K562 (cell line): ENCODE measurements around the gene PPP6R1. TPM values are rescaled to one million over a fixed set of nuclear protein-coding genes. Genes with fewer than 3 reads are reported as not detected.

Experiments used
- ATAC-seq: fragments of 200-7000 bp; cut with Tn5 transposase; 3 replicates; pipeline ENCODE4 v1.9.1; 2020; ENCODE audit warnings: moderate library complexity
- BruUV-seq: library from RNA; stranded (reverse); fragments of 400-500 nt; replicated peaks from 2 replicates; lab custom pipeline; 2021; lab: Mats Ljungman, UMichigan
- CTCF ChIA-PET: fragments of 300-600 bp; formaldehyde crosslinking; extraction: SDS; loops from one replicate; lab custom pipeline; 2021; ENCODE audit warnings: low intra/inter-chr PET ratio; lab: Yijun Ruan, JAX
- POLR2A ChIA-PET: fragments of 300-600, 350-650 bp; sonication (Branson Sonifier 250); formaldehyde crosslinking; extraction: SDS; loops from one replicate; lab custom pipeline; 2021; ENCODE audit warnings: antibody characterized with exemption, inconsistent platforms; lab: Yijun Ruan, JAX
- DNase-seq, 4 experiments: peaks; one replicate each; pipeline versions ENCODE4 v3.0.0 to v3.0.0-alpha.2; 2011 to 2018; ENCODE audit warnings: low spot score in 3 of 4, mixed read lengths in 3 of 4; ENCODE audit errors: extremely low read depth in 1 of 4
- FAIRE-seq: peaks from 2 replicates; lab custom pipeline; 2011; peaks lifted over from hg19 to GRCh38; lab: Jason Lieb, UNC
- H2AFZ ChIP-seq: 2 replicates; pipeline ENCODE4 v1.6.0; 2011; ENCODE audit warnings: low read depth, low read length, control low read depth, inconsistent platforms
- H3K27ac ChIP-seq: fragments of 200-600 bp; 3 replicates; pipeline ENCODE4 v1.8.0; 2011; ENCODE audit warnings: low read depth, mild to moderate bottlenecking, control low read depth, inconsistent platforms, low read length, moderate library complexity, mixed read lengths; ENCODE audit errors: extremely low read depth
- H3K27me3 ChIP-seq, 2 experiments: fragments of 300-600 bp in 1 of 2; 2 replicates in 1 of 2; 3 replicates in 1 of 2; pipeline versions ENCODE4 v1.6.0 to v1.8.0; 2011; ENCODE audit warnings: inconsistent platforms in 2 of 2, low read length in 2 of 2, mild to moderate bottlenecking in 1 of 2, mixed read lengths in 1 of 2, moderate library complexity in 1 of 2; ENCODE audit not compliant: control insufficient read depth in 2 of 2, insufficient read depth in 2 of 2
- H3K36me3 ChIP-seq: fragments of 300-600 bp; 3 replicates; pipeline ENCODE4 v1.8.0; 2011; ENCODE audit warnings: mild to moderate bottlenecking, low read length, inconsistent platforms; ENCODE audit not compliant: control insufficient read depth, insufficient read depth
- H3K4me1 ChIP-seq, 2 experiments: fragments of 200-600 bp in 1 of 2; replicated peaks in 1 of 2; 2 replicates in 1 of 2; 3 replicates in 1 of 2; pipeline versions ENCODE4 v1.5.1 to v1.8.0; 2011; ENCODE audit warnings: inconsistent platforms in 2 of 2, low read length in 2 of 2, mild to moderate bottlenecking in 1 of 2, mixed read lengths in 1 of 2, moderate library complexity in 1 of 2; ENCODE audit not compliant: control insufficient read depth in 2 of 2, insufficient read depth in 2 of 2
- H3K4me2 ChIP-seq: 2 replicates; pipeline ENCODE4 v1.6.1; 2011; ENCODE audit warnings: low read length, control low read depth, inconsistent platforms, mixed read lengths; ENCODE audit not compliant: insufficient read depth
- H3K4me3 ChIP-seq: fragments of 200-600 bp; sonication (generic), shearing (Covaris generic); 2 replicates; pipeline ENCODE4 v1.5.1; 2016; ENCODE audit warnings: control low read depth, inconsistent platforms
- H3K79me2 ChIP-seq: fragments of 200-600 bp; 3 replicates; pipeline ENCODE4 v1.8.0; 2011; ENCODE audit warnings: low read length, inconsistent platforms; ENCODE audit not compliant: control insufficient read depth, insufficient read depth
- H3K9ac ChIP-seq, 2 experiments: 2 replicates each; pipeline versions ENCODE4 v1.6.0 to v1.6.1; 2011; ENCODE audit warnings: low read depth in 2 of 2, low read length in 2 of 2, control low read depth in 1 of 2, inconsistent platforms in 1 of 2, mild to moderate bottlenecking in 1 of 2, mixed read lengths in 1 of 2; ENCODE audit not compliant: insufficient read depth in 1 of 2
- H3K9me1 ChIP-seq: one replicate; pipeline ENCODE4 v1.6.0; 2011; ENCODE audit warnings: inconsistent platforms, mild to moderate bottlenecking, low read length, moderate library complexity; ENCODE audit not compliant: control insufficient read depth, insufficient read depth
- H3K9me3 ChIP-seq: replicated peaks from 2 replicates; pipeline ENCODE4 v1.5.1; 2011; ENCODE audit warnings: low read depth, low read length, inconsistent platforms; ENCODE audit not compliant: control insufficient read depth, insufficient read depth
- H4K20me1 ChIP-seq: replicated peaks from 2 replicates; pipeline ENCODE4 v1.6.1; 2011; ENCODE audit warnings: low read length, inconsistent platforms, mixed read lengths; ENCODE audit not compliant: control insufficient read depth, insufficient read depth
- BCOR ChIP-seq: fragments of 450-650 bp; IDR thresholded peaks from 2 replicates; pipeline ENCODE4 v1.6.1; 2016
- CEBPZ ChIP-seq: fragments of 150-350 bp; IDR thresholded peaks from 2 replicates; pipeline ENCODE4 v1.6.1; 2014; ENCODE audit warnings: low read depth, mild to moderate bottlenecking, low read length, borderline replicate concordance
- CREB3 ChIP-seq: fragments of 450-650 bp; conservative IDR thresholded peaks from 2 replicates; pipeline ENCODE4 v1.6.1; 2016; ENCODE audit warnings: missing genetic modification characterization, low read depth, mild to moderate bottlenecking, missing compliant biosample characterization, moderate library complexity
- CREM ChIP-seq: IDR thresholded peaks from 2 replicates; pipeline ENCODE4 v1.6.1; 2014; ENCODE audit warnings: antibody characterized with exemption, low read depth
- FOXK2 ChIP-seq, 2 experiments: fragments of 450-650 bp; IDR thresholded peaks in 1 of 2; conservative IDR thresholded peaks in 1 of 2; 2 replicates each; pipeline ENCODE4 v1.6.1; 2016; ENCODE audit warnings: low read depth in 2 of 2, mild to moderate bottlenecking in 1 of 2
- GABPA ChIP-seq: fragments of 200-800 bp; sonication (Bioruptor generic); conservative IDR thresholded peaks from 2 replicates; pipeline ENCODE4 v1.6.1; 2016; ENCODE audit warnings: low read depth, missing genetic modification characterization, missing compliant biosample characterization
- LARP7 ChIP-seq: fragments of 450-650 bp; IDR thresholded peaks from 2 replicates; pipeline ENCODE4 v1.6.1; 2016
- MITF ChIP-seq: IDR thresholded peaks from 2 replicates; pipeline ENCODE4 v1.6.1; 2014; ENCODE audit warnings: antibody characterized with exemption
- NFATC3 ChIP-seq: fragments of 450-650 bp; IDR thresholded peaks from 2 replicates; pipeline ENCODE4 v1.6.1; 2017; ENCODE audit warnings: mild to moderate bottlenecking
- POLR2B ChIP-seq: fragments of 450-650 bp; IDR thresholded peaks from 2 replicates; pipeline ENCODE4 v1.6.1; 2018; ENCODE audit warnings: low read depth; ENCODE audit not compliant: partially characterized antibody
- PTBP1 ChIP-seq: fragments of 200-400 bp; formaldehyde crosslinking; IDR thresholded peaks from 2 replicates; pipeline ENCODE4 v1.6.1; 2017; ENCODE audit warnings: low read depth, low read length
- SMAD1 ChIP-seq: fragments of 150-350 bp; IDR thresholded peaks from 2 replicates; pipeline ENCODE4 v1.6.1; 2014; ENCODE audit warnings: low read length, low read depth; ENCODE audit not compliant: partially characterized antibody
- SMAD3 ChIP-seq: fragments of 450-650 bp; formaldehyde crosslinking; conservative IDR thresholded peaks from 2 replicates; pipeline ENCODE4 v1.4.0; 2020; ENCODE audit warnings: mild to moderate bottlenecking
- SNIP1 ChIP-seq: fragments of 450-650 bp; IDR thresholded peaks from 2 replicates; pipeline ENCODE4 v1.7.1; 2017; ENCODE audit warnings: low read depth, mild to moderate bottlenecking
- ZBTB1 ChIP-seq: sonication (generic); formaldehyde crosslinking; IDR thresholded peaks from 2 replicates; pipeline ENCODE4 v1.8.1; 2023; ENCODE audit warnings: missing genetic modification reagents, low read depth, mild to moderate bottlenecking, borderline replicate concordance
- ZNF280A ChIP-seq: fragments of 450-650 bp; IDR thresholded peaks from 2 replicates; pipeline ENCODE4 v1.6.1; 2018; ENCODE audit warnings: mild to moderate bottlenecking, low read depth; ENCODE audit not compliant: partially characterized antibody
- WGBS: fragments of 100-300 bp; shearing (Covaris generic); methylation state at CpG from one replicate; pipeline ENCODE4 v1.1.6; 2016; ENCODE audit warnings: low coverage, mixed read lengths; ENCODE audit not compliant: insufficient coverage; ENCODE audit errors: missing lambda C conversion rate; 5-methylcytosine and 5-hydroxymethylcytosine counted together
- in situ Hi-C: fragments of 300-500 bp; cut with MboI; formaldehyde crosslinking; loops from 4 replicates; pipeline ENCODE4 v1.15.0; 2018; ENCODE audit warnings: inconsistent platforms, mixed read lengths
- intact Hi-C: fragments of 100-400 bp; cut with micrococcal nuclease; formaldehyde crosslinking; loops from 2 replicates; pipeline ENCODE4 v1.14.2; 2022
- polyA plus RNA-seq, 8 experiments: library from polyadenylated mRNA; depleted of rRNA in 4 of 8; stranded (reverse) in 5 of 8; unstranded in 3 of 8; fragments of >200 nt; fragmentation: Nextera tagmentation in 2 of 8; fragmentation: Illumina TruSeq in 1 of 8; extraction: Ambion mirVana in 2 of 8; extraction: Trizol in 1 of 8; gene quantifications; 2 replicates each; pipeline versions ENCODE4 v1.2.1 to v1.2.3, GENCODE V29; 2011 to 2014; ENCODE audit warnings: inconsistent platforms in 1 of 8, missing spikeins in 1 of 8
- total RNA-seq, 7 experiments: library from RNA; depleted of rRNA in 6 of 7; stranded (reverse); fragments of >200 nt in 6 of 7; fragmentation: Illumina TruSeq in 2 of 7; extraction: Trizol in 2 of 7; gene quantifications; 2 replicates each; pipeline versions ENCODE4 v1.2.1 to v1.2.3, GENCODE V29; 2011 to 2021; ENCODE audit warnings: low replicate concordance in 1 of 7

PPP6R1 gene
- total and polyA plus RNA-seq, 9 of the 15 experiments (the other 6 are each of a cell fraction or from before 2014, with no cell fraction given): 0.48 to 135 (median 37.2) TPM

DNA sequence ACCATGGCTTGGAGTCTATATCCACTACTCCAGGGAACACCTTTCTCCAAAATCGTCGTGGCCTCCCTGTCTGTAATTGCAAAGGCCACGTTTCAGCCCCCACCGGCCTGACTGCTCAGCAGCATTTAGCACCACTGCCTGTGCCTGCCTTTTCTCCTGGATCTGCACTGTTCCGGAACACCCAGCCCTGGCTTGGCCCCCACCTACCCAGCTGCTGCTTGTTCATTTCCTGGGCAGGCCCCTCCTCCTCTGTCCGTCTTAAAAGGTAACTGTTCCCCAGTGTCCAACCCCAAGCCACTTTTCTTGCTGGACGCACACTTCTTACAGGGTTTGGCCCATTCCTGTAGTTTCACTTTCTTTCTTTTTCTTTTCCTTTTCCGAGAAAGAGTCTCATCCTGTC is 70.2 kb downstream of the PPP6R1 start:
- FAIRE-seq: no peak
- no peaks in the 10 kb centered on the region for H4K20me1 ChIP-seq
- H3K27ac ChIP-seq: peak overlapping the region; percentile 25; the same call in 1 of the 3 replicates
- WGBS: 48% methylated on average over 8 of the region's 8 CpGs
- POLR2A ChIA-PET: interaction anchor here (0.8 kb wide), 1 partner anchor 9 kb away, joined by 4 read pairs; the partner anchor contains the start of gene SYT5
- peak; percentile 73 for ATAC-seq
- 0 out of 2 replicates have a peak overlapping the region, but pooled peaks have one; percentile 3 for H2AFZ ChIP-seq
- H3K4me2 ChIP-seq: no peak overlapping the region
- no TSS peak for BruUV-seq
- H3K27me3 ChIP-seq: no peaks in the 10 kb centered on the region
- no peak overlapping the region for H3K4me3 ChIP-seq
- in situ Hi-C loops (no loop called here), intact Hi-C loops (no loop called here)
- H3K9me1 ChIP-seq: no peaks in the 10 kb centered on the region
- DNase-seq: peak in 2 of 4 experiments; percentile 29 to 32
- no peaks in the 10 kb centered on the region for H3K79me2 ChIP-seq
- H3K9ac ChIP-seq: peak overlapping the region in 1 of 2 experiments; percentile 82; a peak in 2 of 4 replicates
- H3K9me3 ChIP-seq: no peaks in the 10 kb centered on the region
- H3K4me1 ChIP-seq: peaks cover 0 to 12% of the 10 kb centered on the region in 2 experiments; a peak in 1 of 5 replicates
- CTCF ChIA-PET: no interaction called here
- H3K36me3 ChIP-seq: peaks cover 9% of the 10 kb centered on the region; the same call in 2 of the 3 replicates
- TF ChIP-seq POLR2B: peak; percentile 11
- TF ChIP-seq FOXK2 (conservative IDR thresholded peaks at IDR 0.05 in 1 of 2, IDR thresholded peaks at IDR 0.05 in 1 of 2; ENCODE audit: low read depth in 2 of 2): no peak
- TF ChIP-seq ZBTB1 (CRISPR knock-in tag): no peak
- no peak for TF ChIP-seq SMAD3 (CRISPR knock-in tag)
- TF ChIP-seq SMAD1: no peak
- no peak for TF ChIP-seq MITF
- TF ChIP-seq GABPA (tag): 0 out of 2 replicates have a peak, but pooled peaks have one; percentile 36
- no peak for TF ChIP-seq SNIP1
- no peak for TF ChIP-seq ZNF280A
- TF ChIP-seq NFATC3: no peak
- TF ChIP-seq PTBP1: no peak
- no peak for TF ChIP-seq LARP7
- TF ChIP-seq CEBPZ: no peak
- TF ChIP-seq CREM: no peak
- TF ChIP-seq BCOR: no peak
- TF ChIP-seq CREB3: no peak
